LNCaP clone FGC (cell line): Measurements from ENCODE around the gene ZNF835.
A peak's percentile ranks its signal among the peaks of the same experiment; 100 is the strongest.

Experiments used
- DNase-seq: peaks from one replicate; pipeline ENCODE4 v3.0.0-alpha.2; 2011; ENCODE audit warnings: low read depth
- H3K4me3 ChIP-seq: 2 replicates; pipeline ENCODE4 v1.5.1; 2011; ENCODE audit warnings: mild to moderate bottlenecking, low read depth, low read length, control low read depth
- CTCF ChIP-seq: IDR thresholded peaks from 2 replicates; pipeline ENCODE4 v1.5.1; 2012; ENCODE audit warnings: mild to moderate bottlenecking; ENCODE audit not compliant: control insufficient read depth, insufficient read depth; ENCODE audit errors: extremely low read depth

Gene ZNF835

DNA sequence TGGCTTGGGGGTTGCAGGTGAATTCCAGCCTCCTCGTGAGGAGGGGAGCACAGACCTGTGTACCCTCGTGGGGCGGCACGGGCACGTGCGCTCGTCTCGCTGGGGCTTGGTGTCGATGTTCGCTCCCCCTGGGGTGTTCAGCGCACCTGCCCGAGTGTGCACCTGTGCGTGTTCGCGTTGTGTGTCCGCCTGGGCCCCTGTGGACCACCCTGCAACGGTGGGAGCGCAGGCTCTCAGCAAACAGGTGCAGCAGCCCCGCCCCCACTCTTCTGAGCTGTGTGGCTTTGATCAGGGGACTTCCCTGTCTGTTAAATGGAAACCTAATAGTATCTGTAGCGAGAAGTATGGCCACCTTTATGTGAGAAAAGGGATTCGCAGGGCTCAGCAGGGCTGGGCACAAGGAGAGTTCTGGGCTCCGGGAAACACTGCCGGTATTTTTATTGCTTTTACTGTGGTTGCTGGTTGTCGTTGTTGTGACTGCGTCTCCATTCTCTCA is 28.0 kb downstream of the ZNF835 start:
- DNase-seq: no peak
- H3K4me3 ChIP-seq: no peak overlapping the region
- no peak for TF ChIP-seq CTCF

- H3K4me3 ChIP-seq: no peak within 1 kb of the TSS
- no peak for TF ChIP-seq CTCF
- no peak for DNase-seq
Observed at GRCh38 chr19:56642711-56643459, 28.7 kb downstream of the ZNF835 start, which contains the start of gene SMIM17. TSS of gene SMIM17 (plus strand) at chr19:56643159. CDS start at chr19:56645668, 2,509 bp downstream.

- H3K4me3 ChIP-seq: no peak overlapping the region
- peak; percentile 42 for DNase-seq
- TF ChIP-seq CTCF: no peak
Observed at GRCh38 chr19:56639217-56639616, 32.3 kb downstream of the ZNF835 start.

GRCh38 chr19:56637976-56638555 is 33.5 kb downstream of the ZNF835 start:
- peak; percentile 85 for DNase-seq
- TF ChIP-seq CTCF: no peak
- H3K4me3 ChIP-seq: no peak overlapping the region

DNA sequence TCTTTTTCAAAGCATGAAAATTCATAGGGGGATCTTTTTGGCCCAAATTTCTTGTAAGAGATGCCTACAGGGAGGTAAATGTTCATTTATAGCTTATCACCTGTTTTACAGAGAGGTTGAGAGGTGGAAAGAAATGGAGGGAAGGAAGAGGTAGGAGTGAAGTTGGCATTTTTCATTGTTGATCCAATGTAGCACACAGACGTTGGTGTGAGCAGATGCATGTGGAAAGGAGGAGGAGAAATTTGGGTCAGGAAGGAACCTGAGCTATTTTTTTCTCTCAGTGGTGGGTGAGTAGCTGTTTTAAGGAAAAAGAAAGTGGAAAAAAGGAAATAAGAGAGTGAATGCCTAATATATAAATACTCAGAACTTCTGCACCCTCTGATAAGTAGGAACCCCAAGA is 38.5 kb downstream of the ZNF835 start:
- no peak for DNase-seq
- no peak for TF ChIP-seq CTCF
- H3K4me3 ChIP-seq: no peak overlapping the region

- DNase-seq: no peak
- no peak overlapping the region for H3K4me3 ChIP-seq
- TF ChIP-seq CTCF: no peak
Observed at GRCh38 chr19:56625708-56626107, 45.8 kb downstream of the ZNF835 start.
